HG03342 (cell line): Measurements from ENCODE around the gene ZNF593OS.

ENCODE experiments used
- ATAC-seq: cut with Tn5 transposase; IDR thresholded peaks from one replicate; pipeline ENCODE4 v1.9.1; 2021; ENCODE audit warnings: mild to moderate bottlenecking, moderate library complexity; ENCODE audit not compliant: unreplicated experiment

The ZNF593OS gene

DNA sequence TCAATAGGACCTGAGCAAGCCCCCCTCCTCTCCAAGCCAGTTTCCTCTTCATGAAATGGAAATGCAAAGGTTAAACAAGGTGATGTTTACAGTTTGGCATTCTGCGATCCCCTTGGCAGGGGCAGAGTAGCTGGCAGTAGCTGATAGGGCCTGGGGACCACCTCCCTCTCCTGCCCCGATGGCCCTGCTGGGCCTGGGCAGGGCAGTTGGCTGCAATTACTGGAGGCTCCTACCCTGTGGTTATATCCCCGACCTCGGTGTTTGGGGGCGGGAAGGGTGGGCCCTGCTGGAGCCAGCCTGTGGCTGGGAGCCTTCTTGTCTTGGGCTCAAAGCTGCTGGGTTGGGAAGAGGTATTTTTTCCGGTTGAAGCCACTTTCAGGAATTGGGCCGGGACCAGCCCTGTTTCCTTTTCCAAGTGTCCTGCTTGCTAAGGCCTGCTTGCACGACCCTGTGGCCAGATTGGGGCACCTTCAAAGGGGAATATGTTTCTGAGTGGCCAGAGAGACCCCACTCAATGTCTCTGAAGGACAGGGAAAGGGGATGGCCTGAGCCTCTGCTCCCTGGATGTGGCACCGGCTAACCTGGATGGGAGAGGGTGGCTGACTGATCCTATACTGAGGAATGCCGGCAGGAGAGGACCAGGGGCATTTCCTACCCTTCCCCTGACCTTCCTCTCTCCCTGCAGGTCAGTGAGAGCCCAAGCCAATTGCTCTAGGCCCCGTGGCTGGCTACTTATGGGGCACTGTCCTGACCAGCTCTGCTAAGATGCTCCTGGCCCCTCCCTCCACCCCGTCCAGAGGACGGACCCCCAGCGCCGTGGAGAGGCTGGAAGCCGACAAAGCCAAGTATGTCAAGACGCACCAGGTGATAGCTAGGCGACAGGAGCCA, 10.9 kb downstream of the ZNF593OS start:
- no peak for ATAC-seq

DNA sequence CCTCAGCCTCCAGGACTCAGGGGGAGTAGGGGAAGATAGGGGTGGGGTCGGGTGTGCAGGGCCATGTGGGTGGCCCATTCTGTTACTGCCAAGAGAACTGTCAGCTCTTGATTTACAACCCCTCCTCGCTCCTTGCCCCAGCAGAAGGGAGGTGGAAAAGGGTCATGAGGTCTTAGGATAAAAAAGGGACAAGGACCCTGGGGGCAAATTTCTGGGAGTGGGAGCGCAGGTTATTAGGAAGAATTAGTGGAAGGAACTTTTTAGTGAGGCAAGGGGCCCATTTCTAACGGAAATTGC, 11.9 kb downstream of the ZNF593OS start:
- ATAC-seq = no peak

DNA sequence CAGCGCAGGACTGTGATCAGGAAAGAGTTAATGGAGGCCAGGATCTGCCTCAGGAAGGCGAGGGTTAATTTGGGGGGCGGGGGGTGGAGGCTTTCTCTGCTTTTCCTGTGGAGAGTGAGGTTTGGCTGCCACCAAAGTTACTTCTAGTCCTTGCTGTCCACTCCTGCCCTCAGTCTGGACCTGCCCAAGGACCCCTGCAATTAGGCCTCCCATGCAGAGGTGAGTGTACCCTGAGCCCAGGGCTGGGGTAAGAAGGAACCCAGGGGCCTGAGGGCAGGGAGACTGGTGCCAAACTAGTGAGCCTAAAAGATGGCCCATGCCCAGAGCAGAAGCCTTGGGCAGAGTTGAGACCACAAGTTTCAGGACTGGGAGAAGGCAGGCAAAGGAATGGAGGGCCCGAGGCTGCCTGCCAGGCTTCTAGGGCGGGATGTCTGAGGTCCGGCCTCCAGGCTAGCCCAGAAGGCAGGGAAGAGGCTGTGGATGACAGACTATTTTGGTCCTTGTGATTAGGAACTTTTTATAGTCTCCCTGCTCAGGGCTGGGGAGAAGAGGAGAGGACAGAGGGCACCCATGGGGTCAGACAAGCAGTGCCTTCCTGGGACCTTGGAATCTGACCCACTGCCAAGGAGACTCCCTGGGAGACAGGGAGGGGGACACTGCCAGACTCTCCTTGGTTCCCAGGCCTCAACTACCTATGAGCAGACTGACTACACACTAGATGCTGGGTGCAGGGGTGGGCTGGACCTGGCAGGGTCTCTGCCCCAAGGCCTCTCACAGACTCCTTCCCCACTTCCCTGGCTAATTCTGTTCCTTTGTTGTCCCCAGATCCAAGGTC, 12.5 kb downstream of the ZNF593OS start, which contains the start of gene FAM110D:
Gene FAM110D (plus strand): TSS at position 172 of the 835 bp plus-strand sequence. CDS start 2,213 bp downstream, outside the sequence.
- ATAC-seq = no peak

DNA sequence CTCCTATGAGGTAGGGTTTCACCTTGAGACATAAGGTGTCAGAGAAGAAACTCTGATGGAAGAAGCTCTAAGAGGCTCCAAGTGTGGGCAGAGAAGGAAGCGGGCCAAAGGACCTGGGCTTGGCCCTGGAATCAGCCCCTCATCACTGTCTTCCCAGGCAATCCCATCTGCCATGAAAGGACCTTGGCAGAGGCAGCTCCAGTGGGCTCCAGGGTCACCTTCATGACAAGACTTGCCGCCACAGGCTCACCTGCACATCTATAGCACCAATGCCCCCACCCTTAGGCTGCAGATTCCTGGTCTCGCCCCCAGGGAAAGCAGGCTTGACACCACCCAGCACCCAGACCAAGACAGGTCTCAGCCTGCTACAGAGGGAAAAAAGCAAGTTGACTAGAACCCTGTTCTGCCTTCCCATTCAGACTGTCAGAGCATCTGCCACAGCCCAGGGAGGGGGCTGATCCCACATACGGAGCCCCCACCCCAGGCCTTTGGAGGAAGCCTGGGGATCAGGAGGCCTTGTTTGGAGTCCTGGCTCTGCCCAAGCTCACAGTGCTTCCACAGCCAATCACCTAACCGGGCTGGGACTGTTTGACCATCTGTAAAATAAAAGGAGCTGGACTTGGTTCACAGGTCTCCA, 13.2 kb downstream of the ZNF593OS start:
- ATAC-seq = no peak

DNA sequence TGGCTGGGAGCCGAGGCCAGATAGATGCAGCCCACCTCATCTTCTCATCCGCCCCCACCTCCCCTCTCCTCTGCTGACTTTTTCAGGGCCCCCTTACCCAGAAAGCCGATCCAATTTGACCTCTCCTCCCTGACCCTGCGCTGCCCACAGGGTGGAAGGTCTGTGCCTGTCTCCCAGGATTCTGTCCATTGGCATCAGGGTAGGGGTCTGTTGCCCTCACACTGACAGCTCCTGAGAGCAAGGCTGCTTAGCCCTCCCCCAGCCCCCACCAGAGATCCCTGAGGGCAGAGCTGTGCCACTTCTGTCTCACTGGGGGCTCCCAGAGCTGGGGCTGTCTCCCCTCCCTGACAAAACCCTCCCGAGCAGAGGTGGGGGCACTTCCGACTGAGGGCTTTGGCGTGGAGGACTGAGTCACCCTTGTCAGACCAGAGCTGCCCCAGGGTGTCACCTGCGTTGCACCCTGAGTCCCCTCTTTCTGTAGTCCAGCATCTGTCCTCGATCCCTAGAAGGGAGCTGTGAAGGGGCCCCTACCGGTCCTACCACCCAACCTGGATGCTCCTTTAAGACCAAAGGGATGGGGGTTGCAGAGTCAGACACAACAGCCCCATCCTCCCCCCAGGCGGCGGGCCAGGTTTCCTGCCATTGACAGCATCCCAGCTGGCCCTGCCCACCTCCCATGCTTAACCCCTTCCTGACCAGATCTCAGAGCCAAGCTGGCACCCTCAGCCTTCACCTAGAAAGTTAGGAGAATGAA, 15.2 kb downstream of the ZNF593OS start:
- no peak for ATAC-seq

DNA sequence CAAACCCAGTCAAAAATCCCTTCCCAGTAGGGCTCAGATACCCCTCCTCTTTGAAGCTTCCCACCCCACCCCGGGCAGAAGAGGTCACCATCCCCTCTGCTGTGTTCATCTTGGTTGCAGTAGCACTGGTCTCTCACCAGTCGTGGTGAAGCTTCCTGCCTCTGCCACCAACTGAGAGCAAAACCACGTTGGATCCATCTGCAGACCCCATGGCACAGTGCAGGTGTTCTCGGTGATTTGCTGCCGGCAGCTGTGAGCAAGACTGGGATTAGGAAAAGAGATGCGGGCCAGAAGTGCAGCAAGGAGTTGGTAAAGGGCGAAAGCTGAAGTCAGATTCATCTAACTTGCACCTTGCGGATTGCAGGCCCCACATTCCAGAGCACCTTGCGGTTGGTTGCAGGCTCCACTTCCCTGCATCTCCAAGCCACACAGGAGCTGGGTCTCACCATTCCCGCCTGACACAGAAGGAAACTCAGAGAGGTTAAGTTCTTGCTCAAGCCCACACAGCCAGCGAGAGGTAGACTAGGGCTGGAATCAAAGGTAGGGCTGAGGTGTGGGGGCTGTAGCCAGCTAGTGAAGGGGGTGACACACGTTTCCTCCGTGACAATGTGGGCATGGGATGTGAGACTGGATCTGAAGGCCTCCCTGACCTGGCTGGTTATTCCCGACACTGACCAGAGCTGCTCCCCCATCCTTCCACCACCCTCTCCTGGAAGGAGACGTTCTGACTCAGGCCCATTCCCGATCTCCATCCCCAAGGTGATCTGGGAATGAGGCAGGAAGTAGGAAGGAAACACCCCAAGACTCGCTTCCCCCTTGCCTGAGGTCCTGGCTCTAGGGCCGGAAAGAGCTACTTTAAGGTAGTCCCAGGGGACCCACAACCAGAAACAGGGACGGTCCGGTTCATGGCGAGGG, 16.0 kb downstream of the ZNF593OS start:
- ATAC-seq = no peak

DNA sequence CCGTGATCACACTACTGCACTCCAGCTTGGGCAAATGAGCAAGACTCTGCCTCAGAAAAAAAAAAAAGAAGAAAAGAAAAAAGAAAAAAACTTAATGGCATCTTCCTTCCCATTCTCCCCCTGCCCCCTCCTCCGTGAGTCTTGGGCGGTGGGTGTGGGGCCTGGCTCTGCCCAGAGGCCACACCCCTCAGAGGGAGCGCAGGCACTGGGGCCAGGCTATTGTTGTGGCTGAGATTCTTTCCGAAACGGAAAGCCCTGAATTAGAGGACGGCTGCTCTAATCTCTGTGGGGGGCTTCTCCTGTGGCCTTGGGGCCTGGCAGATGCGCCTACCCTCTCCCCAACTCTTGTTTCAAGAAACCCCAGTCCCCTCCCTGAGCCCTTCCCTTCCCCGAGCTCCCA, 16.9 kb downstream of the ZNF593OS start:
- ATAC-seq = no peak

DNA sequence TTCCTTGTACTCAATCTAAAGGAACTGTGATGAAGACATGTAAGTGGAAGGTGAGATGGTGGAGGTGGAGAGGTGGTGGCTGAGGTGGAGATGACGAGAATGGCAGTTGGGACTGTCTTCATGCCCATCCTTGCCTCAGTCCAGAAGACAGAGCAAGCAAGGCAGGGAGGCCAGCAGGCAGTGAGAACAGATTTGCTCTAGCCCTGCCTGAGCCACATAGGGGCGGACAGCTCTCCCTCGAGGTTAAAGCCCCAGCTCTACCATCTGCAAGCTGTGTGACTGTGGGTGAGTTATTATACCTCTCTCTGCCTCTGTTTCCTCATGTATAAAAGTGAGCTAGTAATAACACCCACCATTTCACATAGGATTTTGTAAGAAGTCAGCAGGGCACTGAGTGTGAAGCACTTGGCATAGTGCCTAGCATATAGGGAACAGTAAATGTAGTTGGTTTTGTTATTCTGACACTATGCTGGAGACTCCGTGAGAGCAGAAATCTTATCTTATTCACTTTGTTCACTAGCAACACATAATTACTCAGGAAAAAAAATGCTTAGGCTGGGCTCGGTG, 17.6 kb downstream of the ZNF593OS start:
- ATAC-seq = no peak

DNA sequence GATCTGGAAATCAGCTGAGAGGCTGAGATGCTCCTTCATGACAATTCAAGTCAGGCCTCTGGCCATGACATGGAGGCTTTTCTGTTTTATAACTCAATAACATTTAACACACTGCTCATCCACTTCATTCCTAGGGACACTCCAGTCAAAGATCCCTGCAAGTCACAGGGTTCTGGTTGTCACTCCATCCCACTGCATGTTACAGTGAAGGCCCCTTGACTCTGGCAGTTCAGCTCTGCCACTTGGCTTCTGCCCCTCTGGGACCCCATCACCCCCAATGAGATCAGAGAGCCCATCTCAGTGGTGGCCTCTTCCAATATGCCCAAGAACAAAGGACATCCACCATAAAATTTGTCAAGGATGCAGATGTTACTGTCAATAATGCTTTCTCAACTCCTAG, 22.7 kb downstream of the ZNF593OS start:
- ATAC-seq = no peak

DNA sequence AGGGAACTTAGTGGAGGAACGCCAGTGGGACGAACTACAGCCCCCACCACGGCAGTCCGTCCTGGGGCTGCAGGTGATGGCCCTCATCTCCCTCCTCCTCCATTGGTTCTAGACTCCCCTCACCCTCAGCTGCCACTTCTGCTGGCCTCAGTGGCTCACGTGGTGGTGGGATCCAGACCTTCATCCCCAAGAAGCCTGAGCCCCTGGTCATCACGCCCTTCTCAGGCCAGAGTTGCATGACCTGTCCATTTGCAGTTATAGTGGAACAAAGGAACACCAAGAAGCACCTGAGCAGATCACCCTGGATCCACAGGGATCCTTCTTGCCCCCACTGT, 25.7 kb downstream of the ZNF593OS start:
- no peak for ATAC-seq

DNA sequence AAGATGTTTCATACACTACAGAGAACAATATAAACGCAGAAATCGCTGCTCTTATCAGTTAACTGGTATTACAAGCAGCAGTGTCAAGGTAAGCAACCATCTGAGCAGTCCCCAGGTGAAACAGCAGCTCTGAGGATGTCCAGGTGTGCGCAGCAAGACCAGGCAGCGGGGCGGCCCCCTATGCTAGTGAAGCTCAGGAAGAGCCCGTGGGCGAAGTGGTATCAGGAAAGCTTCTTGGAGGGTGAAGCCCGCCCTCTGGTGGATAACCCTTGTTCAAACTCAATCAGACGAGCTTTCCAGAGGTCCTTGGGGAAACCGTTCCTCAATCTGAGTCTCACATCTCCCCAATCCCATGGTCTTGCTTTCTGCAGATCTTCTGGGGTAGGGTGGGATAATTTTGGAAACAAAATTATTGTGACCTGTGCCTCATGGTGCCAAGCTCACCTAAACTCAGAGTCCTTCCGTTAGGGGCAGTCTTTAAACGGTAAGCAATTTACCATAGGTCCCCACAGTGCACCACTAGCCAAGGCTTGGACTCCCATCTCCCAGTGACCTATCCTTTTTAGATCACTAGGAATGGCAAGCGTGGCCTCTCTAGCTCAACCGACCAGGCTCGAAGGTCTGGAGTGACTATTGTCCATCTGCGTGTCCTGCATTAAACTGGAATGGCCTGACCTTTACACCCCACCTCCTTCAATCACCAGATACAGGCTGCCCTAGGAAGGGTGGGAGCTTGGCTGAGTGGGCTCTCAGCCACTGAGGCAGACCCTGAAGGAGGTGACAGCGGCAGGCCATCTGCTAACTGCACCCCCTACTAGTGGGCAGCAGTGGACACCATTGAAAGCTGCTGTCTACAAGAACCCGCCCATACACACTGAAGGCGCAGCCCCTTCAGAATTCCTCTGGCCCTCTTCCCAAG, 26.3 kb downstream of the ZNF593OS start:
- no peak for ATAC-seq

DNA sequence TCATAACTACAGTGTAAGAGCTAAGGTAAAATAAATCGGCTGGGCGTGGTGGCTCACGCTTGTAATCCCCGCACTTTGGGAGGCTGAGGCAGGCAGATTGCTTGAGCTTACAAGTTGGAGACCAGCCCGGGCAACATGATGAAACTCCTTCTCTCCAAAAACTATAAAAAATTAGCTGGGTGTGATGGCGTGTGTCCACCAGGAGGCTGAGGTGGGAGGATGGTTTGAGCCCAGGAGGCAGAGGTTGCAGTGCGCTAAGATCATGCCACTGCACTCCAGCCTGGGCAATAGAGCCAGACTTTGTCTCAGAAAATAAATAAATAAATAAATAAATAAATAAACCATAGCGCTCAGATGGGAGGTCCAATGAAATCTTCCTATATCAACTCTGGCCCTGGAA, 29.5 kb downstream of the ZNF593OS start:
- no peak for ATAC-seq

DNA sequence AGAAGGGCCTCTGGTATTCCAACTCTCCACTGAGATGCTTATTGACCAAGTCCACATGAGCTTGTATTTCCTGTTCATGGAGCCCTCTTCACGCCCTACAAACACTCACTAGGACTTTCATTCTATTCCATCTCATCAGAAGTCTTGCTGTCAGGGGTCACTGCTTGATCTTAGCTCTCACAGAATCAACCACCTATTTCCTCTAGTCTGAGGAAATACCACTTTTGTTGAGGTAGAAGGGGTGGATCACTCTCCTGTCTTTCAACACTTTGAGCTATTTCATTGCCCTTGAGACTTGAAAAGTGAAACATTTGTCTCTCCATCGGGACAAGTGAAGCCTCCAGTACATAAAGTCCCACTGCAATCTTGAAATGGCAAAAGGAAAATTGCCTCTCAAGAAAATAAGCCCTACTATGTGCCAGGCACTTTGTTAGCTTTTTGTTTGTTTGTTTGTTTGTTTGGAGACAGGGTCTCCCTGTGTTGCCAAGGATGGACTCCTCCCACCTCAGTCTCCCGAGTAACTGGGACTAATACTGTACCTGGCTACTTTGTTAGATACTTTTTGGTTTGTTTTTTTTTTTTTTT, 32.6 kb downstream of the ZNF593OS start:
- ATAC-seq = no peak

DNA sequence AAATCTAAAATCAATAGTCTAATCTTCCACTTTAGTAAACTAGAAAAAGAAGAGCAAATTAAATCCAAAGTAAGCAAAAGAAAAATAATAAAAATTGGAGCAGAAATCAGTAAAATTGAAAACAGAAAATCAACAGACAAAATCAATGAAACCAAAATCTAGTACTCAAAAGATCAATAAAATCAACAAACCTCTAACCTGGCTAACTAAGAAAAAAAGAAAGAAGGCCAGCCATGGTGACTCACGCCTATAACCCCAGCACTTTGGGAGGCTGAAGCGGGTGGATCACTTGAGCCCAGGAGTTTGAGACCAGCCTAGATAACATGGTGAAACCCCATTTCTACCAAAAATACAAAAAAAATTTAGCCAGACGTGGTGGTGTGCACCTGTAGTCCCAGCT, 37.2 kb downstream of the ZNF593OS start:
- no peak for ATAC-seq

DNA sequence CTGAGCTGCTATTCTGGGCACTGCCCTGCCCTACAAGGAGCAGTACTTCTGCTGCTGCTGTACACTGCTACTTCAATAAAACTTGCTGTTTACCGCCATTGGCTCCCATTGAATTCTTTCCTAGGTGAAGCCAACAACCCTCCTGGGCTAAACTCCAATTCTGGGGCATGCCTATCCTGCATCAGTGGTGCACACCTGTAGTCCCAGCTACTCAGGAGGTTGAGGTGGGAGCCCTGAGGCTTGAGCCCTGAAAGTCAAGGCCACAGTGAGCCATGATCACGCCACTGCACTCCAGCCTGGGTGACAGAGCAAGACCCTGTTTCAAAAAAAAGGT, 38.8 kb downstream of the ZNF593OS start:
- ATAC-seq = no peak

DNA sequence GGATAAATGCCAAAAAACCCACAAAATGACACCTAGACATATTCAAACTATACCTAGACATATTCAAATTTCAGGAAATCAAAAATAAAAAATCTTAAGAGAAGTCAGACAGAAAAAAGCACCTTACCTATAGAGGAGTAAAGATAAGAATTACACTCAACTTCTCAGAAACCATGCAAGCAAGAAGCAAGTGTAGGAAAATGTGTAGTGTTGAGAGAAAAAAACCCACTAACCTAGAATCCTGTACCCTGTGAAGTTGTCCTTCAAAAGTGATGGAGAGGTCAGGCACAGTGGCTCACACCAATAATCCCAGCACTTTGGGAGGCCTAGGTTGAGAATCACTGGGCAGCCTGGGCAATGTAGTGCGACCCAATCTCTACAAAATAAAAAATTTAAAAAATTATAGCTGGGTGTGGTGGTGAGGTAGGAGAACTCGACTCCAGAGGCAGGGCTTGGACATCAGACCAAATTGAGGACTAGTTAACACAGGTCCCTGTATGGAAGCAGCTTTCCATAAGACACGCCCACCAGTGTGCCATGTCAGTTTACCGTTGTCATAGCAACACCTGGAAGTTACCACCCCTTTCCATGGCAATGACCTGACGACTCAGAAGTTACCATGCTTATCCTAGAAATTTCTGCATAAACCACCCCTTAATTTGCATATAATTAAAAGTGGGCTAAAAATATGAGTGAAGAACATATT, 39.4 kb downstream of the ZNF593OS start:
- ATAC-seq = no peak

DNA sequence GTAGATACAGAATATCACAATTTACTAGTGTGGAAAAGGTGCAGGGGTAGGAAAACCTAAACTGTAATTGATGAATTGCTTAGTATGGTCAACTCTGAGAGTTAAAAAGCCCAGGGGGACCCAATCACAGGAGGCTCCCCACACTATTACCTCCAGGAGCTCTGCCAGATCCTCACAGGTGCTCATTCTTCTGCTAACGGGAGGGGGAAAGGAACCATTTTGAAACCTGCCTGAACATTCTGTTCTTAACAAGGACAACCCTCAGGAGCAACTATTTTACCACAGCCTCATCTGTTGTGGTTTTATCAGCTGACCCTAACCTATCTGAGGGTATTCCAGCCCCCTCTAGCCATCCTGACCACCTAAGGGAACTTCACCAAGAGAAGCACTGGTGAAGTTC, 40.9 kb downstream of the ZNF593OS start:
- ATAC-seq = no peak

DNA sequence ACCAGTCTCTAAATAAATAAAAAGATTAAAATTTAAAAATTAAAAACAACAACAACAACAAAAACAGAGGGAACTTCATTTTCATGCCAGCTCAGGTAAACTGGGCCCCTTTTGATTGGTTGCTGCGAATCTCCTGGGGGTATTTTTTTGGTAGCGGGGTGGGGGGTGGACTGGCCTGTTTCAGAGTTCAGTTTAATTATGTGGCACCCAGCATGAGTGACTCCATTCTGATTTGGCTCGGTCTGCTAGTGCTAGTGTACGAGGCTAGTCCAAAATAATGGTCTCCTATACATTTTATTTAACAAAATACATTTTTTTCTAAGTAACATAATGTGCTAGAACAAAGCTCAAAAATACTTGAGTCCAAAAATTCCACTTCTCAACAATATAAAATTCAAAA, 41.9 kb downstream of the ZNF593OS start:
- ATAC-seq = no peak
